Coronary artery (tissue), 2 donors: ENCODE results near the gene R3HDM4.

Experiments
- DNase-seq: peaks from one replicate; pipeline ENCODE4 v3.0.0-alpha.2; 2017; ENCODE audit warnings: low spot score
- H3K27ac ChIP-seq, 2 donors: fragments of 200-600 bp; sonication (generic); one replicate each; pipeline ENCODE4 v1.5.1; 2016 to 2019
- H3K4me3 ChIP-seq: fragments of 200-600 bp; sonication (generic); 2 replicates; pipeline ENCODE4 v1.5.1; 2016; ENCODE audit warnings: mild to moderate bottlenecking, moderate library complexity
- TF ChIP-seq, protein P1 (sequence below): fragments of 200-600 bp; sonication (generic); IDR thresholded peaks from one replicate; pipeline ENCODE4 v1.5.1; 2019; ENCODE audit warnings: antibody characterized with exemption

R3HDM4 gene

GRCh38 chr19:928471-929202 is 15.6 kb upstream of the R3HDM4 start:
- TF ChIP-seq, protein P1, sequence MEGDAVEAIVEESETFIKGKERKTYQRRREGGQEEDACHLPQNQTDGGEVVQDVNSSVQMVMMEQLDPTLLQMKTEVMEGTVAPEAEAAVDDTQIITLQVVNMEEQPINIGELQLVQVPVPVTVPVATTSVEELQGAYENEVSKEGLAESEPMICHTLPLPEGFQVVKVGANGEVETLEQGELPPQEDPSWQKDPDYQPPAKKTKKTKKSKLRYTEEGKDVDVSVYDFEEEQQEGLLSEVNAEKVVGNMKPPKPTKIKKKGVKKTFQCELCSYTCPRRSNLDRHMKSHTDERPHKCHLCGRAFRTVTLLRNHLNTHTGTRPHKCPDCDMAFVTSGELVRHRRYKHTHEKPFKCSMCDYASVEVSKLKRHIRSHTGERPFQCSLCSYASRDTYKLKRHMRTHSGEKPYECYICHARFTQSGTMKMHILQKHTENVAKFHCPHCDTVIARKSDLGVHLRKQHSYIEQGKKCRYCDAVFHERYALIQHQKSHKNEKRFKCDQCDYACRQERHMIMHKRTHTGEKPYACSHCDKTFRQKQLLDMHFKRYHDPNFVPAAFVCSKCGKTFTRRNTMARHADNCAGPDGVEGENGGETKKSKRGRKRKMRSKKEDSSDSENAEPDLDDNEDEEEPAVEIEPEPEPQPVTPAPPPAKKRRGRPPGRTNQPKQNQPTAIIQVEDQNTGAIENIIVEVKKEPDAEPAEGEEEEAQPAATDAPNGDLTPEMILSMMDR, result no peak
- no peak for DNase-seq
- Histone ChIP-seq H3K4me3 (no peak overlapping the region), H3K27ac (peak overlapping the region in 1 of 2 donors; percentile 21)

DNA sequence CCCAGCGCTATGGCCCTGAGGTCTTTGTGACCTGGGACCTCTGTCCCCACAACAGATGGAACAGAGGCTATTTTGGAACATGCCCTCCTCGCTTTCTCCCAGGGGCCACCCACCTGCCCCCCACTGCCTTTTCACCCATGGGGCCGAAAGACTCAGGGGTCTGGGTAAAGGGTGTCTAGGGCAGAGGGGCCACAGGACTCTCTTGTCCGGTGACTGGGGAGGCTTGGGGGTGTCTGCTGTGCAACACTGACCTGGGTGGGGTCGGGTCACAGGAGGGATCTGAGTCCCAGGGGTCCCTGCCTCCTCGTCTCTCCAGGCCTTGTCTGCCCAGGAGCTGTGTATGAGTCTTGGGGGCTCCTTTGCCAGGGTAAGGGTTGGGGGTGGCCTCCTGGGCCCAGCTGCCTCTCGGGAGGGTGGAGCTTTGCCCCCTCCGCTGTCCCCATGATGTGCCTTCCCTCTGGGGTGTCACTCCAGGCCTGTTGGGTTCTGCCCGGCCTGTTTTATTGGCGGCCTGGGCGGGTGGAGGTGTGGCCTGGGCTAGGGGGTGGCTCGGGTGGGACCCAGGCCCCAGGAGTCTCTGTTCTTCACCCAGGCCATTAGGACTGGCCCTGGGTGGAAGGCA is 14.9 kb upstream of the R3HDM4 start:
- H3K27ac ChIP-seq, result peak overlapping the region; percentile 7 to 70
- TF ChIP-seq, protein P1, result no peak
- peak overlapping the region; percentile 78 for H3K4me3 ChIP-seq
- no peak for DNase-seq

DNA sequence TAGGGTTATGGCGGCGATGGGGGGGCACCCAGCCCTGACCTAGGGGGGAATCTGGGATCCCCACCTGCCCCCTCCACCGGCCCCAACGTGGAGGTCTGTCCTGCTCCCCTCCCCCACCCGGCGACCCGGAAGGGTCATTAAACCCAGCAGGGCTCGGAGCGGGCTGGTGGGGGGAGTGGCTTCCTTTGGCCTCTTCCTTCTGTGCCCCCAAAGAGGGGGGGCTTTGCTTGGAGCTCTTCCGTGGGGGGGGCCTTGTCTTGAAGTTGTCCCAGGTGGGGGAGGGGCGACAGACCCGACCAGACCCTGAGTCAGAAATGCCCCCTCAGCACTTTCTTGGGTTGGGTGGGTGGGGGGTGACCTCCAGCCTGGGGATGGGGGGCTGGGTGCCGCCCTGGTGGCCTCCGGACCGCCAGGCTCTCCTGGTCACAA is 14.3 kb upstream of the R3HDM4 start:
- DNase-seq, result no peak
- TF ChIP-seq, protein P1, result no peak
- Histone ChIP-seq H3K4me3 (peak overlapping the region; percentile 78), H3K27ac (peak overlapping the region; percentile 7 to 70)

DNA sequence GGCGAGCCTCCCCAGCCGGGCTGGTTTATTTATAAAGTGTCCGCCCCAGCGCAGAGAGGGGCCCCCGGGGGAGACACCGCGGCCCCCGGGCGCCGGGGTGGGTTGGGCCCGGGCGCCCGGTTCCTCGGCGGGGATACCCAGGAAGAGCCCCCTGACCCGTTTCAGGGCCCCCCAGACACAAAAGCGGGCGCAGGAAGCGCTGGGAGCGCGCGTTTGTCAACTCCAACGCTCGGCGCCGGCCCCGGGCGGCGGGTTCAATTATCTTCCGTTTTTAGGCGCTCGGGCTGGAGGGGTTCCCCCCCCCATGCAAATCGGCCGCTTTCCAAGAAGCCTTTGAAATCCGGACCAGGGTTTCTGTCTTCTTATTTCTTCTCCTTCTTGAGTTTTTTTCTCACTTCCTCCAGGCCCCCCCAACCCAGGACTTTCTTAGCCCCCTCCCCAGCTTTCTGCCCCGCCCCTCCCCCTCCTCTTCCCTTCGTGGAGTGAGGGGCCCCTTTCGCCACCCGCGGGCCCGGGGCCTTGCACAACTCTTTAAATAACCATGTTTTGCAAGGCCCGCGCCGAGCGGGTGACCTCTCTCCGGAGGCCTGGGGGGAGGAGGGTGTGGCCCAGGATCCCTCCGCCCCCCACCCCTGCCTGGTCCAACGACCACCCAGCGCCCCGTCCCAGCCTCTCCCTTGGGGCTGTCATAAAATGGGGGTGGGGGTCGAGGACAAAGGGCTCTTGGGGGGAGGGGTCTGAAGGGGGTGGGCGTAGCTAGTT is 13.8 kb upstream of the R3HDM4 start:
- DNase-seq, result no peak
- peak overlapping the region; percentile 78 for H3K4me3 ChIP-seq
- peak overlapping the region; percentile 25 to 70 for H3K27ac ChIP-seq
- TF ChIP-seq, protein P1, result no peak

DNA sequence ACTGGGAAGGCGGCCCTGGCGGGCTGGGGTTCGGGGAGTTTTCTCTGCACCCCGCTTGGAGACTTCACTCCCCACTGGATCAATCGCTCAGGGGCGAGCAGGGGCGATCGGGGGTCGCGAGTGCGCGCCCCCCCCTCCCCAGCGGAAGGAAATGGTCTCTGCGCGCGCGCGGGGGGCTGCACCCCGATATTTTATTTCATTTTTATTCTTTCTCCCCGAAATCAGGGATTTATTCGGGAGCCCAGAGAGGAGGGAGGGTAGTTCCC is 13.2 kb upstream of the R3HDM4 start:
- Histone ChIP-seq H3K4me3 (peak overlapping the region; percentile 78), H3K27ac (peak overlapping the region; percentile 25 to 70)
- TF ChIP-seq, protein P1, result no peak
- no peak for DNase-seq

DNA sequence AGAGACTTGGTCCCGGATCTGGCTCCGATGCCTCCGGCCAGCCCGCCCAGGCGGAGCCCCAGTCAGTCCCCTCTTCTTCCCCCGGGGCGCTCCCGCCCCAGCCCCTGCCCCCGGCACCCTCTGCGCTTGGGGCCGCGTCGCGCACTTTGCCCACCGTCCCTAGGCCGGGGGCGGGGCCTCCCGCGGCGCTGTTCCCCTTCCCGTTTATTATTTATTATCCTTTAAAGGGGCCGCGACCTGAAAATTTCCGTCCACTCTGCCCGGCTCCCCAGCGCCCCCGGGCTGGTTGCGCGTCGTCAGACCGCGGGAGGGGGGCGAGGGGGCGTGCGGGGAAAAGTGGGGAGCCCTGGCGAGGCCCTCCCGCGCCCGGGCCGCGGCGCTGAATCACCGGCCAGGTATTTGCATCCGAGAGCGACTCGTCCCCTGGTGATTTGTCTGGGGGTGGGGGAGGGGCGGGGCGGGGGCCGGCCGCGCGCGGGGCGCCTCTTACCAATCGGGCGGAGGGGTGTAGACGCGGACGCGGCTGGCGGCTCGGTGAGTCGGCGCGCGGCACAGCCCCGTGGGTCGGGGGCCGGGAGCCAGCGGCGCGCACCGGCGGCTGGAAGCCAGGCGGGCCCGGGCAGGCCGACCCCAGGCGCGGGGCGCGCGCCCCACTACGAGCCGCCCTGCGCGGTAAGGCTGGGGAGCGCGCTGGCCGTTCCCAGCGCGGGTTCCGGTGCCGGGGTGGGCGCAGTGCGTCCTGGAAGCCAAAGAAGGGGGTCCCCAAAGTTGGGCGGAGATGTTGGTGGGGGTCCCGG is 12.7 kb upstream of the R3HDM4 start, which contains the start of gene ARID3A:
TSS of gene ARID3A (plus strand) at position 510 of the 797 bp plus-strand sequence. CDS start 3,494 bp downstream, outside the sequence.
- H3K4me3 ChIP-seq, result peak within 1 kb of the TSS; percentile 78
- TF ChIP-seq, protein P1, result no peak
- DNase-seq, result peak; percentile 90
- H3K27ac ChIP-seq, result peak within 1 kb of the TSS; percentile 57 to 70
